ENCODE data around the gene RPL35. TPM values are rescaled to one million over a fixed set of nuclear protein-coding genes. Genes with fewer than 3 reads are reported as not detected.

RPL35 gene
- total RNA-seq, 1 donor from 2014 or later: 2,732 TPM

DNA sequence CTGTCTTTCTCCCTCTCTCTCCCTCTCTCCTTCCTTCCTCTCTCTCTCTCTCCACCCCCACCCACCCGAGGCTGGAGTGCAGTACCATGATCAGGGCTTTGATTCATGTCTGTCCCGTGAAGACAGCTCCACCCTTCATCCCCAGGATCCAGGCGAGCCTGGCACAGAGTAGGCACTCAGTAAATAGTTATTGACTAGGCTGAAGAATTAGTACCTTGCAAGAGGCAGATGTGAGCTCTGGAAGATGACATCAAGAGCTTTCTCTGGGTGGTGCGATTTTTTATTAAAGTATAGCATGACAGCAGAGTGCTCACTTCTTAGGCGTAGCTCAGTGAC is 32.5 kb downstream of the RPL35 start:
- Histone ChIP-seq H3K9ac (ENCODE audit: low read depth in 1 of 3, low read length in 3 of 3) (no peak overlapping the region), H3K4me3 (ENCODE audit: low read length in 3 of 3) (no peak overlapping the region), H3K9me3 (ENCODE audit: control insufficient read depth in 3 of 3, low read length in 3 of 3) (peaks cover 0 to 3% (median 0%) of the 10 kb centered on the region in 3 donors), H3K27me3 (ENCODE audit: control insufficient read depth in 3 of 3, insufficient read depth in 3 of 3, low read length in 3 of 3) (no peaks in the 10 kb centered on the region), H3K36me3 (ENCODE audit: control insufficient read depth in 3 of 3, insufficient read depth in 3 of 3, low read length in 3 of 3) (no peaks in the 10 kb centered on the region), H3K27ac (ENCODE audit: low read depth, low read length) (no peak overlapping the region), H3K4me1 (ENCODE audit: control insufficient read depth in 3 of 3, insufficient read depth in 3 of 3, low read length in 3 of 3) (peaks cover 13 to 20% (median 15%) of the 10 kb centered on the region in 3 donors)

GRCh38 chr9:124828489-124829333 is 33.0 kb downstream of the RPL35 start:
- H3K27ac ChIP-seq (ENCODE audit: low read depth, low read length): no peak overlapping the region
- H3K9ac ChIP-seq (ENCODE audit: low read depth in 1 of 3, low read length in 3 of 3): no peak overlapping the region
- H3K36me3 ChIP-seq (ENCODE audit: control insufficient read depth in 3 of 3, insufficient read depth in 3 of 3, low read length in 3 of 3): no peaks in the 10 kb centered on the region
- H3K9me3 ChIP-seq (ENCODE audit: control insufficient read depth in 3 of 3, low read length in 3 of 3): peaks cover 0 to 3% (median 0%) of the 10 kb centered on the region in 3 donors
- no peaks in the 10 kb centered on the region for H3K27me3 ChIP-seq (ENCODE audit: control insufficient read depth in 3 of 3, insufficient read depth in 3 of 3, low read length in 3 of 3)
- H3K4me1 ChIP-seq (ENCODE audit: control insufficient read depth in 3 of 3, insufficient read depth in 3 of 3, low read length in 3 of 3): peaks cover 13 to 19% (median 15%) of the 10 kb centered on the region in 3 donors
- no peak overlapping the region for H3K4me3 ChIP-seq (ENCODE audit: low read length in 3 of 3)

- Histone ChIP-seq H3K27ac (ENCODE audit: low read depth, low read length) (no peak overlapping the region), H3K4me3 (ENCODE audit: low read length in 3 of 3) (no peak overlapping the region), H3K9ac (ENCODE audit: low read depth in 1 of 3, low read length in 3 of 3) (peak overlapping the region in 1 of 3 donors; percentile 1), H3K4me1 (ENCODE audit: control insufficient read depth in 3 of 3, insufficient read depth in 3 of 3, low read length in 3 of 3) (peaks cover 3 to 15% (median 12%) of the 10 kb centered on the region in 3 donors), H3K27me3 (ENCODE audit: control insufficient read depth in 3 of 3, insufficient read depth in 3 of 3, low read length in 3 of 3) (no peaks in the 10 kb centered on the region), H3K9me3 (ENCODE audit: control insufficient read depth in 3 of 3, low read length in 3 of 3) (peaks cover 0 to 3% (median 0%) of the 10 kb centered on the region in 3 donors), H3K36me3 (ENCODE audit: control insufficient read depth in 3 of 3, insufficient read depth in 3 of 3, low read length in 3 of 3) (no peaks in the 10 kb centered on the region)
Measured at GRCh38 chr9:124820698-124821623, 40.8 kb downstream of the RPL35 start.

- no peak overlapping the region for H3K27ac ChIP-seq (ENCODE audit: low read depth, low read length)
- no peaks in the 10 kb centered on the region for H3K27me3 ChIP-seq (ENCODE audit: control insufficient read depth in 3 of 3, insufficient read depth in 3 of 3, low read length in 3 of 3)
- H3K9me3 ChIP-seq (ENCODE audit: control insufficient read depth in 3 of 3, low read length in 3 of 3): no peaks in the 10 kb centered on the region
- no peak overlapping the region for H3K4me3 ChIP-seq (ENCODE audit: low read length in 3 of 3)
- H3K4me1 ChIP-seq (ENCODE audit: control insufficient read depth in 3 of 3, insufficient read depth in 3 of 3, low read length in 3 of 3): peaks cover 3 to 15% (median 12%) of the 10 kb centered on the region in 3 donors
- no peaks in the 10 kb centered on the region for H3K36me3 ChIP-seq (ENCODE audit: control insufficient read depth in 3 of 3, insufficient read depth in 3 of 3, low read length in 3 of 3)
- peak overlapping the region in 1 of 3 donors; percentile 16 for H3K9ac ChIP-seq (ENCODE audit: low read depth in 1 of 3, low read length in 3 of 3)
Measured at GRCh38 chr9:124818431-124819281, 43.1 kb downstream of the RPL35 start.

GRCh38 chr9:124815601-124816000 is 46.2 kb downstream of the RPL35 start:
- no peaks in the 10 kb centered on the region for H3K27me3 ChIP-seq (ENCODE audit: control insufficient read depth in 3 of 3, insufficient read depth in 3 of 3, low read length in 3 of 3)
- no peaks in the 10 kb centered on the region for H3K36me3 ChIP-seq (ENCODE audit: control insufficient read depth in 3 of 3, insufficient read depth in 3 of 3, low read length in 3 of 3)
- no peak overlapping the region for H3K27ac ChIP-seq (ENCODE audit: low read depth, low read length)
- no peak overlapping the region for H3K4me3 ChIP-seq (ENCODE audit: low read length in 3 of 3)
- H3K9ac ChIP-seq (ENCODE audit: low read depth in 1 of 3, low read length in 3 of 3): no peak overlapping the region
- H3K4me1 ChIP-seq (ENCODE audit: control insufficient read depth in 3 of 3, insufficient read depth in 3 of 3, low read length in 3 of 3): peaks cover 8 to 13% (median 10%) of the 10 kb centered on the region in 3 donors
- H3K9me3 ChIP-seq (ENCODE audit: control insufficient read depth in 3 of 3, low read length in 3 of 3): no peaks in the 10 kb centered on the region

DNA sequence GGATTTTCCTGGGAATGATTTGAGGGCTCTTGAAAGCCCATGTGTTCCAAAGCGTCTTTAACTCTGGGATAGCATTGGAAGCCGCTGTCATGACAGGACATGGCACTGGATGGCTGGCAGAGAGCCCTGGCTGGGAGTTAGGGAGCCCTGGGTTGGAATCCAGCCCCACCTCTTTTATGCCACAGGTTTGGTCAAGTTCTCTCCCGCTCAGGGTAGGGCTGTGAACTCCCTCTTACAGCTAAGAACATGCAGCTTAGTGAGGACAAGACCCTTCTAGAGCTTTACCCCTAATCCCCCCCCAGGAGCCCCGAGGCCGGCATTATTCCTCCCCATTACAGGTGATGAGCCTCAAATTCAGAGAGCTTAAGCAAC is 47.6 kb downstream of the RPL35 start:
- no peak overlapping the region for H3K4me3 ChIP-seq (ENCODE audit: low read length in 3 of 3)
- H3K4me1 ChIP-seq (ENCODE audit: control insufficient read depth in 3 of 3, insufficient read depth in 3 of 3, low read length in 3 of 3): peaks cover 8 to 12% (median 8%) of the 10 kb centered on the region in 3 donors
- no peaks in the 10 kb centered on the region for H3K9me3 ChIP-seq (ENCODE audit: control insufficient read depth in 3 of 3, low read length in 3 of 3)
- H3K9ac ChIP-seq (ENCODE audit: low read depth in 1 of 3, low read length in 3 of 3): no peak overlapping the region
- H3K27me3 ChIP-seq (ENCODE audit: control insufficient read depth in 3 of 3, insufficient read depth in 3 of 3, low read length in 3 of 3): no peaks in the 10 kb centered on the region
- no peaks in the 10 kb centered on the region for H3K36me3 ChIP-seq (ENCODE audit: control insufficient read depth in 3 of 3, insufficient read depth in 3 of 3, low read length in 3 of 3)
- no peak overlapping the region for H3K27ac ChIP-seq (ENCODE audit: low read depth, low read length)

- H3K9me3 ChIP-seq (ENCODE audit: control insufficient read depth in 3 of 3, low read length in 3 of 3): no peaks in the 10 kb centered on the region
- peaks cover 3 to 8% (median 7%) of the 10 kb centered on the region in 3 donors for H3K4me1 ChIP-seq (ENCODE audit: control insufficient read depth in 3 of 3, insufficient read depth in 3 of 3, low read length in 3 of 3)
- no peak overlapping the region for H3K27ac ChIP-seq (ENCODE audit: low read depth, low read length)
- no peaks in the 10 kb centered on the region for H3K27me3 ChIP-seq (ENCODE audit: control insufficient read depth in 3 of 3, insufficient read depth in 3 of 3, low read length in 3 of 3)
- no peak overlapping the region for H3K9ac ChIP-seq (ENCODE audit: low read depth in 1 of 3, low read length in 3 of 3)
- H3K36me3 ChIP-seq (ENCODE audit: control insufficient read depth in 3 of 3, insufficient read depth in 3 of 3, low read length in 3 of 3): no peaks in the 10 kb centered on the region
- no peak overlapping the region for H3K4me3 ChIP-seq (ENCODE audit: low read length in 3 of 3)
Measured at GRCh38 chr9:124813501-124814163, 48.1 kb downstream of the RPL35 start.

- H3K9me3 ChIP-seq (ENCODE audit: control insufficient read depth in 3 of 3, low read length in 3 of 3): no peaks in the 10 kb centered on the region
- peaks cover 0 to 4% (median 3%) of the 10 kb centered on the region in 3 donors for H3K4me1 ChIP-seq (ENCODE audit: control insufficient read depth in 3 of 3, insufficient read depth in 3 of 3, low read length in 3 of 3)
- no peaks in the 10 kb centered on the region for H3K36me3 ChIP-seq (ENCODE audit: control insufficient read depth in 3 of 3, insufficient read depth in 3 of 3, low read length in 3 of 3)
- H3K4me3 ChIP-seq (ENCODE audit: low read length in 3 of 3): no peak overlapping the region
- H3K9ac ChIP-seq (ENCODE audit: low read depth in 1 of 3, low read length in 3 of 3): no peak overlapping the region
- no peaks in the 10 kb centered on the region for H3K27me3 ChIP-seq (ENCODE audit: control insufficient read depth in 3 of 3, insufficient read depth in 3 of 3, low read length in 3 of 3)
- no peak overlapping the region for H3K27ac ChIP-seq (ENCODE audit: low read depth, low read length)
Measured at GRCh38 chr9:124813041-124813440, 48.7 kb downstream of the RPL35 start.

DNA sequence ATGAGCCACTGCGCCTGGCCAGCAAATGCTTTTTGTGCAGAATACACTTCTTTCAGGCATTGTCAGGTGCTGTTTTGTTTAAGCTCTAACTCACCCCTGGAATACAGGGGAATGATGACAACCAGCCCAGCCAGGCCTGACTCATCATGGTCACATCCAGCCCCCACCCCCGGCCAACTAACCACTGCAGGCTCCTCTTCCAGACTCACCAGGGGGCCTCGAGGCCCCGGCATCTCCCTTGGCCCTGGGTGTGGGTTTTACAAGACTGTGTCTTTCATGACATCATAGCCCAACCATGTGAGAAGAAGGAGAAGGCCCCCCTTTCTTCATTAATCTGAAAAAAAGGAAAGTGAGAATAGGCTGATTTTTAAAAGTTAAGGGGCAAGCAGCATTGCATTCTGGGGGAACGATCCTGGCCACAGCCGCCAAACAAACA is 49.3 kb downstream of the RPL35 start:
- Histone ChIP-seq H3K27me3 (ENCODE audit: control insufficient read depth in 3 of 3, insufficient read depth in 3 of 3, low read length in 3 of 3) (no peaks in the 10 kb centered on the region), H3K4me1 (ENCODE audit: control insufficient read depth in 3 of 3, insufficient read depth in 3 of 3, low read length in 3 of 3) (peaks cover 0 to 4% (median 3%) of the 10 kb centered on the region in 3 donors), H3K36me3 (ENCODE audit: control insufficient read depth in 3 of 3, insufficient read depth in 3 of 3, low read length in 3 of 3) (no peaks in the 10 kb centered on the region), H3K9ac (ENCODE audit: low read depth in 1 of 3, low read length in 3 of 3) (no peak overlapping the region), H3K9me3 (ENCODE audit: control insufficient read depth in 3 of 3, low read length in 3 of 3) (no peaks in the 10 kb centered on the region), H3K27ac (ENCODE audit: low read depth, low read length) (no peak overlapping the region), H3K4me3 (ENCODE audit: low read length in 3 of 3) (no peak overlapping the region)
